HG02981 (cell line): ENCODE data around the gene ZFP57.

Source experiments
- ATAC-seq: cut with Tn5 transposase; IDR thresholded peaks from one replicate; pipeline ENCODE4 v1.9.1; 2021; ENCODE audit warnings: mild to moderate bottlenecking, moderate library complexity; ENCODE audit not compliant: unreplicated experiment

Gene ZFP57

DNA sequence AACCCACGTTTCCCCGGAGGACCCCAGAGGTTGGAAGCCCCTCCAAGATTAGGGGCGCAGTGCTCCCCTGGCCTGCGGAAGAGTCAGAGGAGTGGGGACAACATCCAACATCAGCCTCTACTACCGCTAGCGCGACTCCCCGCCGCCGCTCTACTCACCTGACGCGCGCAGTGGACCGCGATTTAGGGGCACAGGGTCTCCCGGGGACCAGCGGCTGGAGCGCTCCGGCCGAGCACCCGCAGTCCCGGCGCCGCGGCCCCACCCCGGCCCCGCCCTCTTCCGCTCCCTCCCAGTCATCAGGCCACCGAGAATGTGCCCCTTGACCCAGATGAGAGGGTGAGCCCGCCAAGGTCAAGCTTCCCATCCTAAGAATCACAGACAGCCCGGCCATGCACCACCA lies at the start of gene ZFP57:
Gene ZFP57 (minus strand): TSS at position 249 of the 400 bp plus-strand sequence. CDS start 4,149 bp downstream, outside the sequence.
- no peak for ATAC-seq

DNA sequence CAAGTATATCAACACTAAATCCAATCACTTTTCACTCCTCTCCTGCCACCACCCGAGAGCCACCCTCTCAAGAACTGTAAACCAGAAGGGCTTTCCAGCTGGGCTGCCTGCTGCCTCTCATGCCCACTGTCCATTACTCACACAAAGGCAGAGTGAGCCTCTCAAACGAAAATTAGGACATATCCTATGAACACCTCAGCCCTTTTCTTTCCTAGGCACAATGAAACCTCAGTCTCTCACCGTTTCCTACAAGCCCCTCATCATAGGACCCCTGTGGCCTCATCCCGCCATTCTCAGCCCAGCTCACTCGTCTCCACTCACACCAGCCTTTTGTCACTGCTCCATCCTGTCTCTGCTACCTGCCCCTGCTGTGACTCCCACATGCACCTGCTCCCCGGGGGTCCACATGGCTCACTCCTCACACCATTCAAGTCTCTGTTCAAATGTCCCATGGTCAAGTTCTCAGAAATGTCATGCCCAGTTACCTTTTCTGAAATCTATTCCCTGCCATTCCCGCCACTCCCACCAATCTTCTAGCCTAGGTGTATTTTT lies 49.7 kb upstream of the ZFP57 start:
- no peak for ATAC-seq

DNA sequence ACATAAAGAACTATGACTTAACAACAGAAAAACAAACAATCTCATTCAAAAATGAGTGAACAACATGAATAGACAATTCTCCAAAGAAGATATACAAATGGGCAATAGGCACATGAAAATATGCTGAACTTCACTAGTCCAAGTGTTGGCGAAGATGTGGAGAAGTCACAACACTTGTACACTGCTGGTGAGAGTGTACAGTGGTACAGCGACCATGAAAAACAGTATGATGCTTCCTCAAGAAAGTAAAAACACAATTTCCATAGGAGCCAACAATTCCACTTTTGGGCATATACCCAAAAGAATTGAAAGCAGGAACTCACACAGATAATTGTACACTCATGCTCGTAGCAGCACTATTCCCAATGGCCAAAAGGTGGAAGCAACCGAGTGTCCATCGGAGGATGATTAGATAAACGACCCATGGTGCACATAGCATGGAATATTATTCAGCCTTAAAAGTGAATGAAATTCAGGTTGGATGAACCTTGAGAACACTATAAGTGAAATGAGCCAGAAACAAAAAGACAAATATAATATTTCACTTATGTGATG lies 48.9 kb upstream of the ZFP57 start:
- ATAC-seq, result no peak

DNA sequence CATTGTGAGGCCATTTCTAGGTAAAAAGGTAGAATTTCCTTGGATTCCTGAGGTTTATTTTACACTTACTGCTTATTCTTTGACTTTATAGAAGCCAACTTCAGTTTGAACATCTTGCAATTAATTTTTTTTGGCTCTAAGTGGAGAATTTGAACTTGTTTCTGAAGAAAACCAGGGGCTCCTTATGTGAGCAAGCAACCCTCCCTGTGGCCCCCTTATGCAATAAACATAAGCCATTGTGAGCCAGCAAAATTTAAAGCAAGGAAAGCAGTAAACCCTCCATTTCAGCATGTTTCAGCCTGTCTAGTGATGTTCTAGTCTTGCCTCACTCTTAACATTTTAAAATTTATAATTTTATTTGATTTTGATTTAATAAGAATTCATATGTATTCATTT lies 47.9 kb upstream of the ZFP57 start:
- ATAC-seq, result no peak

- no peak for ATAC-seq
Observed at GRCh38 chr6:29728173-29728874, 47.4 kb upstream of the ZFP57 start.

DNA sequence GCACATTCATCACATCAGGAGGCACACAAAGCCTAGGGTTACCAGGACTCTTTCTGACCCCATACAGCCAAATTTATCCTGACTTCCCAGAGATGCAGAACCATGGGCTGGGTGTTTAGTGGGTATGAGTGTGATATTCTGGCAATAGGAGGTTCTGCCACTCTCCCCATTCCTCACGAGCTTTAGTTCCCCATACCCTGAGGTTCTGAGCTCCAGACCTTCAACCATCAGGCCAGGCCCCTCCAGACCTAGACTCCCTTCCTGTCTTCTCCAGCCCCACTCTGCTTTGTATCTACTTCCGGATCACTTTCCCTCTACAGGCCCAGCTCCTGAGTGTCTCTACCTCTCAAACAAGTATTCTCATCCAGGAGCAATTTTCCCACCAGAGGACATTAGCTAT lies 46.7 kb upstream of the ZFP57 start:
- no peak for ATAC-seq

- ATAC-seq, result no peak
Observed at GRCh38 chr6:29726571-29727194, 45.7 kb upstream of the ZFP57 start.

- no peak for ATAC-seq
Observed at GRCh38 chr6:29726001-29726400, 45.0 kb upstream of the ZFP57 start.

DNA sequence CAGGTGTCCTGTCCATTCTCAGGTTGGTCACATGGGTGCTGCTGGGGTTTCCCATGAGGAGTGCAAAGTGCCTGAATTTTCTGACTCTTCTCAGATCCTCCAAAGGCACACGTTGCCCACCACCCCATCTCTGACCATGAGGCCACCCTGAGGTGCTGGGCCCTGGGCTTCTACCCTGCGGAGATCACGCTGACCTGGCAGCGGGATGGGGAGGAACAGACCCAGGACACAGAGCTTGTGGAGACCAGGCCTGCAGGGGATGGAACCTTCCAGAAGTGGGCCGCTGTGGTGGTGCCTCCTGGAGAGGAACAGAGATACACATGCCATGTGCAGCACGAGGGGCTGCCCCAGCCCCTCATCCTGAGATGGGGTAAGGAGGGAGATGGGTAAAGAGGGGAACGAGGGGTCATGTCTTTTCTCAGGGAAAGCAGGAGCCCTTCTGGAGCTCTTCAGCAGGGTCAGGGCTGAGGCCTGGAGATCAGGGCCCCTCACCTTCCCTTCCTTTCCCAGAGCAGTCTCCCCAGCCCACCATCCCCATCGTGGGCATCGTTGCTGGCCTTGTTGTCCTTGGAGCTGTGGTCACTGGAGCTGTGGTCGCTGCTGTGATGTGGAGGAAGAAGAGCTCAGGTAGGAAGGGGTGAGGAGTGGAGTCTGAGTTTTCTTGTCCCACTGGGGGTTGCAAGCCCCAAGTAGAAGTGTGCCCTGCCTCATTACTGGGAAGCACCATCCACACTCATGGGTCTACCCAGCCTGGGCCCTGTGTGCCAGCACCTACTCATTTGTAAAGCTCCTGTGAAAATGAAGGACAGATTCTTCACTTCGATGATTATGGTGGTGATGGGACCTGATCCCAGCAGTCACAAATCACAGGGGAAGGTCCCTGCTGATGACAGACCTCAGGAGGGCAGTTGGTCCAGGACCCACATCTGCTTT lies 44.3 kb upstream of the ZFP57 start:
- no peak for ATAC-seq

DNA sequence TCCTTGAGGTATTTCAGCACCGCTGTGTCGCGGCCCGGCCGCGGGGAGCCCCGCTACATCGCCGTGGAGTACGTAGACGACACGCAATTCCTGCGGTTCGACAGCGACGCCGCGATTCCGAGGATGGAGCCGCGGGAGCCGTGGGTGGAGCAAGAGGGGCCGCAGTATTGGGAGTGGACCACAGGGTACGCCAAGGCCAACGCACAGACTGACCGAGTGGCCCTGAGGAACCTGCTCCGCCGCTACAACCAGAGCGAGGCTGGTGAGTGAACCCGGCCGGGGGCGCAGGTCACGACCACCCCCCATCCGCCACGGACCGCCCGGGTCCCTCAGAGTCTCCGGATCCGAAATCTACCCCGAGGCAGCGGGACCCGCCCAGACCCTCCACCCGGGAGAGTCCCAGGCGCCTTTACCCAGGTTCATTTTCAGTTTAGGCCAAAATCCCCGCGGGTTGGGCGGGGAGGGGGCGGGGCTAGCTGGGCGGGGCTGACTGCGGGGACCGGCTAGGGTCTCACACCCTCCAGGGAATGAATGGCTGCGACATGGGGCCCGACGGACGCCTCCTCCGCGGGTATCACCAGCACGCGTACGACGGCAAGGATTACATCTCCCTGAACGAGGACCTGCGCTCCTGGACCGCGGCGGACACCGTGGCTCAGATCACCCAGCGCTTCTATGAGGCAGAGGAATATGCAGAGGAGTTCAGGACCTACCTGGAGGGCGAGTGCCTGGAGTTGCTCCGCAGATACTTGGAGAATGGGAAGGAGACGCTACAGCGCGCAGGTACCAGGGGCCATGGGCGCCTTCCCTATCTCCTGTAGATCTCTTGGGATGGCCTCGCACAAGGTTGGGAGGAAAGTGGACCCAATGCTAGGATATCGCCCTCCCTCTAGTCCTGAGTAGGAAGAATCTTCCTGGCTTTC lies 43.0 kb upstream of the ZFP57 start:
- peak; percentile 31 for ATAC-seq

GRCh38 chr6:29723262-29723665 lies 42.3 kb upstream of the ZFP57 start, which contains the start of gene HLA-F:
HLA-F (plus strand) TSS chr6:29723434; CDS start chr6:29723464, 30 bp downstream.
- peak; percentile 94 for ATAC-seq

DNA sequence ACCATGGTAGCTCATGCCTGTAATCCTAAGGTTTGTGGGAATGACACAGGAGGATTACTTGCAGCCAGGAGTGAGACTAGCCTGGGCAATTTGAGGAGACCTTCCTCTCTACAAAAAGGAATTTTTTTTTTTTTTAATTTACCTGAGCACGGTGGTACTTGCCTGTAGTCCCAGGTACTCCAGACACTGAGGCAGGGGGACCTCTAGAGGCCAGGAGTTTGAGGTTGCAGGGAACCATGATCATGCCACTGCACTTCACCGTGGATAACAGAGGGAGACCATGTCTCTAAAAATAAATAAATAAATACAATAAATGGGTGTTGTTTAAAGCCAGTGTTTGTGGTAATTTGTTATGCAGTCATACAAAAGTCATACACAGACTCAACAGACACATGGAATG lies 39.9 kb upstream of the ZFP57 start:
- no peak for ATAC-seq

DNA sequence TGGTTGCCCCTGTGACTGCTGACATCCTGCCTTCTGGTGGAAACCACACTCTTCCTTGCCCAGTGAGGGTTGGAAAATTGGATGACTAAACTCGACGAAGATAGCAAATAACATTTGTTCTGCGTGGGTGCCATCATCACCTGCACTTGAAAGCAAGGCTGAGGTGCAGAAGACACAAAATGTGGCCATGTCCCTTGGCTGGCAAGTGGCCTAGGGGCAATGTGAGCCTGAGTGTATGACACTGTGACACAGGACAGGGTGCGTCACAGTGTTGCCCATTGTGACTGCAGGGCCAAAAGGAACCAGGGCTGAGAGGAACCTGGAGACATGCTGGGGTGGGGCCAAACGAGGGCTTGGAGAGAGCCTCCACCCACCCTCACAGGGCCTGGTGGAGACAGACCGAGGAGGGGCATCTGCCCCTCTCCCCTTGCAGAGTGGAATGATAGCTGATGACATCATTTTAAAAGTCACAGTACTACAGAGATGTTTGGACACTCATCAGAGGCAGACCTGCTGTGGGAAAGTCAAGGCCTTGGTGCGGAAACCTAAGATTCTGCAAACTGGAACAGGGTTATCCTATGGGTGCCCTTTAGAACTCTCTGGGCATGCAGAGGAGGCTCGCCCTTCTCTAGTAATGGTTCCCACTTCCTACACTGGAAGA lies 29.5 kb upstream of the ZFP57 start:
- no peak for ATAC-seq

GRCh38 chr6:29709188-29709587 lies 28.2 kb upstream of the ZFP57 start:
- ATAC-seq, result no peak

GRCh38 chr6:29708432-29709179 lies 27.7 kb upstream of the ZFP57 start:
- no peak for ATAC-seq

DNA sequence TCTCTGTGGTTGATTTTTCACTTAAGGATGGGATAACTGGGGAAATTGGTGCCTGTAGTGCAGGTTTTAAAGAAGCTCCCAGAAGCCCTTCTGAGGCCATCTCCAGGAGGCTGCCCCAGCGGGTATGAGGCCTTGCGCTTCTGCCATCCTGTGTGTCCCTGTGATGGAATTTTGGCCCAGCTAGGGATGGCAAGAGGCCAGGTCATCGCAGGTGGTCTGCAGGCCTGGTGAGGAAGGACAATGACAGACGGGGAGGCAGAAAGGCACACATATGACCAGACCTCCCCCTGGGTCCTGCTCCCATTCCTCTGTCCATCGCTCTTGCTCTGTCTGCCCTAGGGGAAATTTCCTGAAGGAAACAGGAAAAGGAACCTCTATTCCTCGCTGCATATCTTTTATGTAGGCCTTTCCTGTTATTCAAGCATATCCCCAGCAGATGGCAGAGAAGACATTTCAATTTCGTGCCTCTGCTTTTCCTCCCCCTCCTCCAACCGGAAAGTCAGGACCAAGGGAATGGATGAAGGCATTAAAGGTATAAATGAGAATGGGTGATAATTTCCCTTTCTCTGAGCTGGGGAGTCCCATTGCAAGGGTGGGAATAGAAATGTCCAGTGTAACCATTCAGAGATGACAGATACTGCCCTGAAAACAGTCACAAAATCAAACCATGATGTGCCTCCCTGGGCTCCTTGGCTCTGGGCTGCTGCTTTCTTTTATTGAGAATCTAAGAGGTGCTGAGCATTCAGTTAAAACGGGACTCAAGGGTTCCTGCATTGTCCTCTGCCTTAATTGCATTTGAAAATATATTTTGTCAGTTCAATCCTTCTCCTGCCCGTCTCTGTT lies 24.7 kb upstream of the ZFP57 start:
- no peak for ATAC-seq

GRCh38 chr6:29702519-29703103 lies 21.7 kb upstream of the ZFP57 start:
- no peak for ATAC-seq
